Duodenal mucosa (tissue), 2 donors: ENCODE data around the gene SURF2.
A peak's percentile ranks its signal among the peaks of the same experiment; 100 is the strongest.
"Not testable (repeated sequence)": the region's sequence is repeated elsewhere in the genome, so short reads cannot be mapped to it uniquely, and the experiment has no call there.

Experiments
- H3K27ac ChIP-seq: one replicate; pipeline ENCODE4 v1.7.0; 2013; ENCODE audit warnings: low read depth, low read length
- H3K27me3 ChIP-seq, 2 donors: one replicate each; pipeline ENCODE4 v1.7.0; 2013; ENCODE audit warnings: low read length in 2 of 2, control low read depth in 1 of 2; ENCODE audit not compliant: insufficient read depth in 2 of 2, control insufficient read depth in 1 of 2
- H3K36me3 ChIP-seq, 2 donors: one replicate each; pipeline ENCODE4 v1.7.0; 2013; ENCODE audit warnings: low read length in 2 of 2, control low read depth in 1 of 2; ENCODE audit not compliant: insufficient read depth in 2 of 2, control insufficient read depth in 1 of 2
- H3K4me1 ChIP-seq, 2 donors: one replicate each; pipeline ENCODE4 v1.7.0; 2013; ENCODE audit warnings: low read length in 2 of 2, control low read depth in 1 of 2; ENCODE audit not compliant: insufficient read depth in 2 of 2, control insufficient read depth in 1 of 2
- H3K4me3 ChIP-seq, 2 donors: one replicate each; pipeline ENCODE4 v1.7.0; 2013; ENCODE audit warnings: low read length in 2 of 2, low read depth in 1 of 2
- H3K9ac ChIP-seq, 2 donors: one replicate each; pipeline ENCODE4 v1.7.0; 2013; ENCODE audit warnings: low read length in 2 of 2, low read depth in 1 of 2
- H3K9me3 ChIP-seq, 2 donors: one replicate each; pipeline ENCODE4 v1.7.0; 2013; ENCODE audit warnings: low read length in 2 of 2, control low read depth in 1 of 2; ENCODE audit not compliant: control insufficient read depth in 1 of 2

SURF2 gene

GRCh38 chr9:133356391-133357091 is at the start of gene SURF2, which contains the start of gene SURF1:
Gene SURF2, plus strand, starts transcription at chr9:133356550. Its CDS starts 43 bp downstream, at chr9:133356593.
Gene SURF1, minus strand, starts transcription at chr9:133356487. Its CDS starts 34 bp downstream, at chr9:133356453.
- Histone ChIP-seq H3K9me3 (no peaks in the 10 kb centered on the region), H3K4me3 (peak within 1 kb of the TSS; percentile 91 to 92), H3K36me3 (peaks cover 29 to 54% of the 10 kb centered on the region in 2 donors), H3K27ac (no peak within 1 kb of the TSS), H3K27me3 (no peaks in the 10 kb centered on the region), H3K9ac (peak within 1 kb of the TSS; percentile 74 to 79), H3K4me1 (peaks cover 45 to 55% of the 10 kb centered on the region in 2 donors)

GRCh38 chr9:133307301-133307700 is 49.0 kb upstream of the SURF2 start:
- no peaks in the 10 kb centered on the region for H3K4me1 ChIP-seq
- no peaks in the 10 kb centered on the region for H3K27me3 ChIP-seq
- no peaks in the 10 kb centered on the region for H3K36me3 ChIP-seq
- H3K4me3 ChIP-seq, result no peak overlapping the region
- no peak overlapping the region for H3K27ac ChIP-seq
- H3K9ac ChIP-seq, result no peak overlapping the region
- no peaks in the 10 kb centered on the region for H3K9me3 ChIP-seq

- H3K27me3 ChIP-seq, result no peaks in the 10 kb centered on the region
- H3K4me1 ChIP-seq, result no peaks in the 10 kb centered on the region
- H3K9ac ChIP-seq, result no peak overlapping the region
- no peaks in the 10 kb centered on the region for H3K9me3 ChIP-seq
- H3K4me3 ChIP-seq, result no peak overlapping the region
- no peaks in the 10 kb centered on the region for H3K36me3 ChIP-seq
- H3K27ac ChIP-seq, result no peak overlapping the region
Observed at GRCh38 chr9:133309608-133310007, 46.7 kb upstream of the SURF2 start.

- Histone ChIP-seq H3K27ac (no peak overlapping the region), H3K27me3 (no peaks in the 10 kb centered on the region), H3K4me3 (no peak overlapping the region), H3K36me3 (no peaks in the 10 kb centered on the region), H3K9me3 (no peaks in the 10 kb centered on the region), H3K9ac (no peak overlapping the region), H3K4me1 (no peaks in the 10 kb centered on the region)
Observed at GRCh38 chr9:133315997-133316396, 40.4 kb upstream of the SURF2 start.

- H3K4me3 ChIP-seq, H3K4me1 ChIP-seq, H3K9ac ChIP-seq, H3K9me3 ChIP-seq, H3K27me3 ChIP-seq, H3K27ac ChIP-seq, H3K36me3 ChIP-seq: not testable (repeated sequence)
Observed at GRCh38 chr9:133317551-133317950, 38.8 kb upstream of the SURF2 start.

- H3K9me3 ChIP-seq, result no peaks in the 10 kb centered on the region
- H3K4me3 ChIP-seq, result no peak overlapping the region
- H3K27me3 ChIP-seq, result no peaks in the 10 kb centered on the region
- H3K4me1 ChIP-seq, result no peaks in the 10 kb centered on the region
- no peak overlapping the region for H3K27ac ChIP-seq
- H3K36me3 ChIP-seq, result no peaks in the 10 kb centered on the region
- no peak overlapping the region for H3K9ac ChIP-seq
Observed at GRCh38 chr9:133320421-133320881, 35.9 kb upstream of the SURF2 start.

- no peaks in the 10 kb centered on the region for H3K9me3 ChIP-seq
- no peak overlapping the region for H3K27ac ChIP-seq
- no peaks in the 10 kb centered on the region for H3K36me3 ChIP-seq
- H3K4me3 ChIP-seq, result no peak overlapping the region
- no peaks in the 10 kb centered on the region for H3K27me3 ChIP-seq
- H3K9ac ChIP-seq, result no peak overlapping the region
- no peaks in the 10 kb centered on the region for H3K4me1 ChIP-seq
Observed at GRCh38 chr9:133321411-133321935, 34.9 kb upstream of the SURF2 start.

- no peaks in the 10 kb centered on the region for H3K36me3 ChIP-seq
- no peaks in the 10 kb centered on the region for H3K4me1 ChIP-seq
- no peak overlapping the region for H3K9ac ChIP-seq
- H3K4me3 ChIP-seq, result no peak overlapping the region
- no peaks in the 10 kb centered on the region for H3K9me3 ChIP-seq
- H3K27me3 ChIP-seq, result no peaks in the 10 kb centered on the region
- H3K27ac ChIP-seq, result no peak overlapping the region
Observed at GRCh38 chr9:133322701-133323100, 33.6 kb upstream of the SURF2 start.

- Histone ChIP-seq H3K36me3 (no peaks in the 10 kb centered on the region), H3K4me3 (no peak overlapping the region), H3K9ac (no peak overlapping the region), H3K4me1 (no peaks in the 10 kb centered on the region), H3K9me3 (no peaks in the 10 kb centered on the region), H3K27ac (no peak overlapping the region), H3K27me3 (no peaks in the 10 kb centered on the region)
Observed at GRCh38 chr9:133323211-133323610, 33.1 kb upstream of the SURF2 start.

GRCh38 chr9:133323991-133324703 is 32.2 kb upstream of the SURF2 start:
- Histone ChIP-seq H3K36me3 (no peaks in the 10 kb centered on the region), H3K9ac (no peak overlapping the region), H3K27ac (no peak overlapping the region), H3K4me3 (no peak overlapping the region), H3K27me3 (no peaks in the 10 kb centered on the region), H3K4me1 (no peaks in the 10 kb centered on the region), H3K9me3 (no peaks in the 10 kb centered on the region)
